ENCODE results near the gene ACOXL. TPM values are rescaled to one million over a fixed set of nuclear protein-coding genes. Genes with fewer than 3 reads are reported as not detected.
"Not testable (repeated sequence)": the region's sequence is repeated elsewhere in the genome, so short reads cannot be mapped to it uniquely, and the experiment has no call there.

Gene ACOXL
- total RNA-seq, 1 donor: not detected

DNA sequence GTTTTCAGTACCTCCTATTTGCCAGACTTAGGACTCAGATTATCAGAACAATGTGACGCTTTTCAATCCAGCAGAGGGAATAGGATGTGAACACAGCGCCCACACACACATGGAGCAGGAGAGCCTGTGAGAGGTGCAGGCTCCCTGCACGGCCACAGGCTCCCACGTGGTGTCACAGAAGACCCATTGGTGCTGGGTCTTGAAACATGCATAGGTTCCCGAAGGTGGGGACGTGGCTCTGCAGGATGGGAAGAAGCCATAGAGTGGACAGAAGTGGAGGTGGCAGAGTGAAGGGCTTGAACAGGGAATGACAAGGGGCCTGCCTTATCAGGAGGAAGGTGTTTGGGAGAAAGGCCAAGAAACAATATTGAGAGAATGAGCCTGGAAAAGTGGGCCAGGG is 309.9 kb downstream of the ACOXL start:
- H3K36me3 ChIP-seq (ENCODE audit: insufficient read depth, low read length): no peaks in the 10 kb centered on the region
- H4K20me1 ChIP-seq (ENCODE audit: insufficient read depth, low read length): no peaks in the 10 kb centered on the region
- H3K4me3 ChIP-seq (ENCODE audit: insufficient read depth, low read length): no peak overlapping the region
- H3K4me1 ChIP-seq (ENCODE audit: insufficient read depth, low read length): no peaks in the 10 kb centered on the region
- no peaks in the 10 kb centered on the region for H3K9me3 ChIP-seq (ENCODE audit: low read depth, low read length)
- no peak overlapping the region for H2AFZ ChIP-seq (ENCODE audit: low read length)
- DNase-seq (ENCODE audit: insufficient read length, low spot score, missing footprints): no peak
- H3K79me2 ChIP-seq (ENCODE audit: insufficient read depth, low read length): no peaks in the 10 kb centered on the region
- no peak overlapping the region for H3K4me2 ChIP-seq (ENCODE audit: insufficient read depth, low read length)
- TF ChIP-seq, protein P1, sequence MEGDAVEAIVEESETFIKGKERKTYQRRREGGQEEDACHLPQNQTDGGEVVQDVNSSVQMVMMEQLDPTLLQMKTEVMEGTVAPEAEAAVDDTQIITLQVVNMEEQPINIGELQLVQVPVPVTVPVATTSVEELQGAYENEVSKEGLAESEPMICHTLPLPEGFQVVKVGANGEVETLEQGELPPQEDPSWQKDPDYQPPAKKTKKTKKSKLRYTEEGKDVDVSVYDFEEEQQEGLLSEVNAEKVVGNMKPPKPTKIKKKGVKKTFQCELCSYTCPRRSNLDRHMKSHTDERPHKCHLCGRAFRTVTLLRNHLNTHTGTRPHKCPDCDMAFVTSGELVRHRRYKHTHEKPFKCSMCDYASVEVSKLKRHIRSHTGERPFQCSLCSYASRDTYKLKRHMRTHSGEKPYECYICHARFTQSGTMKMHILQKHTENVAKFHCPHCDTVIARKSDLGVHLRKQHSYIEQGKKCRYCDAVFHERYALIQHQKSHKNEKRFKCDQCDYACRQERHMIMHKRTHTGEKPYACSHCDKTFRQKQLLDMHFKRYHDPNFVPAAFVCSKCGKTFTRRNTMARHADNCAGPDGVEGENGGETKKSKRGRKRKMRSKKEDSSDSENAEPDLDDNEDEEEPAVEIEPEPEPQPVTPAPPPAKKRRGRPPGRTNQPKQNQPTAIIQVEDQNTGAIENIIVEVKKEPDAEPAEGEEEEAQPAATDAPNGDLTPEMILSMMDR (IDR thresholded peaks at IDR 0.05; ENCODE audit: extremely low read depth, low read depth, low read length): no peak
- H3K27me3 ChIP-seq (ENCODE audit: insufficient read depth, low read length): peaks cover 53% of the 10 kb centered on the region
- no peak overlapping the region for H3K27ac ChIP-seq (ENCODE audit: low read depth, low read length)

DNA sequence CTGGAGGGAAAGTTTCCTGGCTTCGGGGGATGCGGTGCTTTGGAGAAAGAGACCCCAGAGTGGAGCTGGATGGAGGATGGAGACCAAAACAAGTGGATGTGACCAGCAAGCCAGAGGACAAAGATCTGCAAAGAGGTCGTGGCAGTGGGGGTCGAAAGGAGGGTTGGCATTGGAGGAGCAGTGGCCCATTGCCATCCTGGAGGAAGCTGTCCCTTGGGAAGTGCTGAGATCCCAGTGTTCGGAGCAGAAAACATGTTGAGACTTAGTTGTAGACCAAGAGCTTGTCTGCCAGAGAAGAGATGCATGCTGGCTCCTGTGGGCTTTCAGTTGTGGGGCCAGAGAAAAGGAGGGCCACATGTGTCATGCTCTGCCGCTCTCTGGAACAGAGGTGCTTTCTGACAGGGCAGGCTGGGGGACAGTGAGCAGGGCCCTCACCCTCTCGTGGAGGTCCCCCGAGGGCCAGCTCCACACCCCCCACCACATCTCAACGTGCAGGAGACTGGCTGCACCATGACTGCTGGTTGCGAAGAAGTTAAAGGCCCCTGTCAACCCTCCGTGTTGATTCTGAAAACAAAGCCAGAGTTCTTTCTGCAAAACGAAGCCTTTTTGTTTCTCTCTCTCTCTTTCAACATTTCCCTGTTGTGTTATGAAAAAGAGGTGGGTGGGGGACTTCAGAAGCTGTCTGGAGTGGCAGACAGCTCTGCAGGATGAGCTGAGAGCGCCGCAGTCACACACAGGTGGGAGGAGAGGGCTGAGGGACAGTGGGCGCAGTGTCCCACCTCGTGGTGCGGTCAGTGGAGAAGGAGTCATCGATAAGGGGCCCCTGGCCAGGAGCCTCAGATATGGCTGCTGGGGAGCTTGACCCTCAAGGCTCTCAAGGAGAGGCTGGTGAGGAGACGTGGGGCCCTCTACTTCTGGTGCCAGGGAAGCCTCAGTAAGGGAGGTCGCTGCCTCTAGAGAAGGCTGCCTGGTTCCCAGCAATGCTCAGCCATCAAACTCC is 310.7 kb downstream of the ACOXL start:
- Histone ChIP-seq H3K27ac (ENCODE audit: low read depth, low read length) (no peak overlapping the region), H3K4me3 (ENCODE audit: insufficient read depth, low read length) (no peak overlapping the region), H3K36me3 (ENCODE audit: insufficient read depth, low read length) (no peaks in the 10 kb centered on the region), H4K20me1 (ENCODE audit: insufficient read depth, low read length) (no peaks in the 10 kb centered on the region), H3K4me1 (ENCODE audit: insufficient read depth, low read length) (no peaks in the 10 kb centered on the region), H3K79me2 (ENCODE audit: insufficient read depth, low read length) (no peaks in the 10 kb centered on the region), H2AFZ (ENCODE audit: low read length) (no peak overlapping the region), H3K4me2 (ENCODE audit: insufficient read depth, low read length) (no peak overlapping the region), H3K9me3 (ENCODE audit: low read depth, low read length) (no peaks in the 10 kb centered on the region), H3K27me3 (ENCODE audit: insufficient read depth, low read length) (peaks cover 48% of the 10 kb centered on the region)
- no peak for DNase-seq (ENCODE audit: insufficient read length, low spot score, missing footprints)
- TF ChIP-seq, protein P1 (IDR thresholded peaks at IDR 0.05; ENCODE audit: extremely low read depth, low read depth, low read length): no peak

DNA sequence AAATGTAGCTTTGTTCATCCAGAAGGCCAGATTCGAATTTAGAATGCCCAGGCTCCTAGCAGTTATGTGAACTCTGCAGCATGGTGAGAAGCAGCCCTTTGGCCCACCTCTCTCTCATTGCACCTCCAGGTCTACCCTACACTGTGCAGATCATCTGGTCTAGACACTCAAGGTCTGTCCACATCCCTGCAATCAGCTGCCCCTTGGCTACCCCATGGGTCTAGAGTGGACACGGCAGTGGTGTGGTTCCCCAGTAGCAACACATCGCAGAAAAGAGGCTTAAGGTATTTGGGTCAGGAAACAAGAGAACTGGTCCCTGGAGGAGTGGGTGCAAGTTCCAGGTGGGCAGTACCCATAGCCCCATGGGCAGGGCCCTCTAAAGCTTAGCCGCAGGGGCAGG is 311.7 kb downstream of the ACOXL start:
- Histone ChIP-seq H3K4me3 (ENCODE audit: insufficient read depth, low read length) (no peak overlapping the region), H3K27me3 (ENCODE audit: insufficient read depth, low read length) (peaks cover 46% of the 10 kb centered on the region), H3K9me3 (ENCODE audit: low read depth, low read length) (no peaks in the 10 kb centered on the region), H3K4me2 (ENCODE audit: insufficient read depth, low read length) (no peak overlapping the region), H2AFZ (ENCODE audit: low read length) (no peak overlapping the region), H3K79me2 (ENCODE audit: insufficient read depth, low read length) (no peaks in the 10 kb centered on the region), H3K36me3 (ENCODE audit: insufficient read depth, low read length) (no peaks in the 10 kb centered on the region), H3K4me1 (ENCODE audit: insufficient read depth, low read length) (no peaks in the 10 kb centered on the region), H4K20me1 (ENCODE audit: insufficient read depth, low read length) (no peaks in the 10 kb centered on the region), H3K27ac (ENCODE audit: low read depth, low read length) (no peak overlapping the region)
- no peak for DNase-seq (ENCODE audit: insufficient read length, low spot score, missing footprints)
- TF ChIP-seq, protein P1 (IDR thresholded peaks at IDR 0.05; ENCODE audit: extremely low read depth, low read depth, low read length): no peak

DNA sequence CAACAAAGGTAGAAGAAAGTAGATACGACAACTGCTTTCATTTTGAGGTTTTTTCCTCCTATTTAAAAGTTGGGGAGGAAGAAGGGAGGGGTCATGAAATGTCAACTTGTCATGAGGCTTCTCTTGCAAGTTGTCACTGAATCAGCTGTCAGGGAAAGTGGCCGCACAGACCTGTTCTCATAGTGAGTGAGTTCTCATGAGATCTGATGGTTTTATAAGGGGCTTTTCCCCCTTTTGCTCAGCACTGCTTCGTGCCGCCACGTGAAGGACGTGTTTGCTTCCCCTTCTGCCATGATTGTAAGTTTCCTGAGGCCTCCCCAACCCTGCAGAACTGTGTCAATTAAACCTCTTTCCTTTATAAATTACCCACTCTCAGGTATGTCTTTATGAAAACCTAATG is 312.9 kb downstream of the ACOXL start:
- not testable (repeated sequence) for H3K9me3 ChIP-seq (ENCODE audit: low read depth, low read length); H3K36me3 ChIP-seq (ENCODE audit: insufficient read depth, low read length); H3K27ac ChIP-seq (ENCODE audit: low read depth, low read length); H4K20me1 ChIP-seq (ENCODE audit: insufficient read depth, low read length); H2AFZ ChIP-seq (ENCODE audit: low read length); H3K4me1 ChIP-seq (ENCODE audit: insufficient read depth, low read length); H3K4me3 ChIP-seq (ENCODE audit: insufficient read depth, low read length); H3K79me2 ChIP-seq (ENCODE audit: insufficient read depth, low read length); DNase-seq (ENCODE audit: insufficient read length, low spot score, missing footprints); H3K4me2 ChIP-seq (ENCODE audit: insufficient read depth, low read length)
- peaks cover 44% of the 10 kb centered on the region for H3K27me3 ChIP-seq (ENCODE audit: insufficient read depth, low read length)
